ENCODE data around the gene WHRN. TPM values are rescaled to one million over a fixed set of nuclear protein-coding genes. Genes with fewer than 3 reads are reported as not detected.

Gene WHRN
- total RNA-seq, 1 experiment from 2014 or later, result 24.3 TPM

DNA sequence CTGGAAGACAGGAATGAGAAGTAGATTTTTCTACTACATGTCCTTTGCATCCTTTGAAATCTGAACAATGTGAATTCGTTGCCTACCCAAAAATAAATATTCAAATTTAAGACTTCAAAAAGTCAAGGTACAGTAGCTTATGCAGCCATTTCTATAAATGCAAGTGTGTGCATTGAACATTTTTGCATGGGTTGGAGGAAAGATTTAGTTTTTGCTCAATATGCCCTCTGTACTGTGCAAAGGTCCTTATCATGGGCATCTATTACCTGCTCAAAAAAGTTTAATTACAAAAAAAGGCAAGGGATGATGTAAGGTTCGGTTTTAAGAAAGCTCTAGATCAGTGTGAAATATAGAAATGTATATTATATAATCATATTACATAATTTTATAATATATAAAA is 140.1 kb downstream of the WHRN start:
- H3K27ac Mint-ChIP-seq, result no peak overlapping the region
- CTCF ChIA-PET, result interaction anchor here (1.1 kb wide), 1 partner anchor 18 kb away, joined by 3 read pairs; no protein-coding TSS in a partner anchor
- no peaks in the 10 kb centered on the region for H3K27me3 Mint-ChIP-seq (ENCODE audit: low read depth)
- H3K4me3 Mint-ChIP-seq, result no peak overlapping the region
- ATAC-seq (no peak), DNase-seq (ENCODE audit: low spot score) (no peak)
- peaks cover 23% of the 10 kb centered on the region for H3K4me1 Mint-ChIP-seq
- H3K9me3 Mint-ChIP-seq, result no peaks in the 10 kb centered on the region
- POLR2A ChIA-PET, result no interaction called here
- peaks cover 35% of the 10 kb centered on the region for H3K36me3 Mint-ChIP-seq
- no peak for TF ChIP-seq ZNF138 (CRISPR knock-in tag; conservative IDR thresholded peaks at IDR 0.05)
- TF ChIP-seq, protein P1, sequence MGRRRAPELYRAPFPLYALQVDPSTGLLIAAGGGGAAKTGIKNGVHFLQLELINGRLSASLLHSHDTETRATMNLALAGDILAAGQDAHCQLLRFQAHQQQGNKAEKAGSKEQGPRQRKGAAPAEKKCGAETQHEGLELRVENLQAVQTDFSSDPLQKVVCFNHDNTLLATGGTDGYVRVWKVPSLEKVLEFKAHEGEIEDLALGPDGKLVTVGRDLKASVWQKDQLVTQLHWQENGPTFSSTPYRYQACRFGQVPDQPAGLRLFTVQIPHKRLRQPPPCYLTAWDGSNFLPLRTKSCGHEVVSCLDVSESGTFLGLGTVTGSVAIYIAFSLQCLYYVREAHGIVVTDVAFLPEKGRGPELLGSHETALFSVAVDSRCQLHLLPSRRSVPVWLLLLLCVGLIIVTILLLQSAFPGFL (CRISPR knock-in tag; IDR thresholded peaks at IDR 0.05; ENCODE audit: borderline replicate concordance), result no peak
- TF ChIP-seq CREB1 (CRISPR knock-in tag; IDR thresholded peaks at IDR 0.05), result no peak
- TF ChIP-seq ZNF416 (CRISPR knock-in tag; IDR thresholded peaks at IDR 0.05), result no peak
- TF ChIP-seq, protein P2, sequence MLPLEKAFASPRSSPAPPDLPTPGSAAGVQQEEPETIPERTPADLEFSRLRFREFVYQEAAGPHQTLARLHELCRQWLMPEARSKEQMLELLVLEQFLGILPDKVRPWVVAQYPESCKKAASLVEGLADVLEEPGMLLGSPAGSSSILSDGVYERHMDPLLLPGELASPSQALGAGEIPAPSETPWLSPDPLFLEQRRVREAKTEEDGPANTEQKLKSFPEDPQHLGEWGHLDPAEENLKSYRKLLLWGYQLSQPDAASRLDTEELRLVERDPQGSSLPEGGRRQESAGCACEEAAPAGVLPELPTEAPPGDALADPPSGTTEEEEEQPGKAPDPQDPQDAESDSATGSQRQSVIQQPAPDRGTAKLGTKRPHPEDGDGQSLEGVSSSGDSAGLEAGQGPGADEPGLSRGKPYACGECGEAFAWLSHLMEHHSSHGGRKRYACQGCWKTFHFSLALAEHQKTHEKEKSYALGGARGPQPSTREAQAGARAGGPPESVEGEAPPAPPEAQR (CRISPR knock-in tag; IDR thresholded peaks at IDR 0.05), result no peak
- TF ChIP-seq, protein P3, sequence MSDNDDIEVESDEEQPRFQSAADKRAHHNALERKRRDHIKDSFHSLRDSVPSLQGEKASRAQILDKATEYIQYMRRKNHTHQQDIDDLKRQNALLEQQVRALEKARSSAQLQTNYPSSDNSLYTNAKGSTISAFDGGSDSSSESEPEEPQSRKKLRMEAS (CRISPR knock-in tag; IDR thresholded peaks at IDR 0.05), result no peak
- TF ChIP-seq, protein P4, sequence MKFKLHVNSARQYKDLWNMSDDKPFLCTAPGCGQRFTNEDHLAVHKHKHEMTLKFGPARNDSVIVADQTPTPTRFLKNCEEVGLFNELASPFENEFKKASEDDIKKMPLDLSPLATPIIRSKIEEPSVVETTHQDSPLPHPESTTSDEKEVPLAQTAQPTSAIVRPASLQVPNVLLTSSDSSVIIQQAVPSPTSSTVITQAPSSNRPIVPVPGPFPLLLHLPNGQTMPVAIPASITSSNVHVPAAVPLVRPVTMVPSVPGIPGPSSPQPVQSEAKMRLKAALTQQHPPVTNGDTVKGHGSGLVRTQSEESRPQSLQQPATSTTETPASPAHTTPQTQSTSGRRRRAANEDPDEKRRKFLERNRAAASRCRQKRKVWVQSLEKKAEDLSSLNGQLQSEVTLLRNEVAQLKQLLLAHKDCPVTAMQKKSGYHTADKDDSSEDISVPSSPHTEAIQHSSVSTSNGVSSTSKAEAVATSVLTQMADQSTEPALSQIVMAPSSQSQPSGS (CRISPR knock-in tag; IDR thresholded peaks at IDR 0.05; ENCODE audit: borderline replicate concordance, low read depth), result no peak
- TF ChIP-seq, protein P5, sequence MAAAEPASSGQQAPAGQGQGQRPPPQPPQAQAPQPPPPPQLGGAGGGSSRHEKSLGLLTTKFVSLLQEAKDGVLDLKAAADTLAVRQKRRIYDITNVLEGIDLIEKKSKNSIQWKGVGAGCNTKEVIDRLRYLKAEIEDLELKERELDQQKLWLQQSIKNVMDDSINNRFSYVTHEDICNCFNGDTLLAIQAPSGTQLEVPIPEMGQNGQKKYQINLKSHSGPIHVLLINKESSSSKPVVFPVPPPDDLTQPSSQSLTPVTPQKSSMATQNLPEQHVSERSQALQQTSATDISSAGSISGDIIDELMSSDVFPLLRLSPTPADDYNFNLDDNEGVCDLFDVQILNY (CRISPR knock-in tag; IDR thresholded peaks at IDR 0.05), result no peak
- TF ChIP-seq ESRRA (CRISPR knock-in tag; IDR thresholded peaks at IDR 0.05; ENCODE audit: borderline replicate concordance), result no peak
- TF ChIP-seq ZBTB21 (CRISPR knock-in tag; IDR thresholded peaks at IDR 0.05; ENCODE audit: borderline replicate concordance), result no peak
- TF ChIP-seq, protein P6, sequence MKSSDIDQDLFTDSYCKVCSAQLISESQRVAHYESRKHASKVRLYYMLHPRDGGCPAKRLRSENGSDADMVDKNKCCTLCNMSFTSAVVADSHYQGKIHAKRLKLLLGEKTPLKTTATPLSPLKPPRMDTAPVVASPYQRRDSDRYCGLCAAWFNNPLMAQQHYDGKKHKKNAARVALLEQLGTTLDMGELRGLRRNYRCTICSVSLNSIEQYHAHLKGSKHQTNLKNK (CRISPR knock-in tag; IDR thresholded peaks at IDR 0.05), result no peak
- TF ChIP-seq, protein P7, sequence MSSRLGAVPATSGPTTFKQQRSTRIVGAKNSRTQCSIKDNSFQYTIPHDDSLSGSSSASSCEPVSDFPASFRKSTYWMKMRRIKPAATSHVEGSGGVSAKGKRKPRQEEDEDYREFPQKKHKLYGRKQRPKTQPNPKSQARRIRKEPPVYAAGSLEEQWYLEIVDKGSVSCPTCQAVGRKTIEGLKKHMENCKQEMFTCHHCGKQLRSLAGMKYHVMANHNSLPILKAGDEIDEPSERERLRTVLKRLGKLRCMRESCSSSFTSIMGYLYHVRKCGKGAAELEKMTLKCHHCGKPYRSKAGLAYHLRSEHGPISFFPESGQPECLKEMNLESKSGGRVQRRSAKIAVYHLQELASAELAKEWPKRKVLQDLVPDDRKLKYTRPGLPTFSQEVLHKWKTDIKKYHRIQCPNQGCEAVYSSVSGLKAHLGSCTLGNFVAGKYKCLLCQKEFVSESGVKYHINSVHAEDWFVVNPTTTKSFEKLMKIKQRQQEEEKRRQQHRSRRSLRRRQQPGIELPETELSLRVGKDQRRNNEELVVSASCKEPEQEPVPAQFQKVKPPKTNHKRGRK (CRISPR knock-in tag; IDR thresholded peaks at IDR 0.05; ENCODE audit: borderline replicate concordance), result no peak
- TF ChIP-seq, protein P8, sequence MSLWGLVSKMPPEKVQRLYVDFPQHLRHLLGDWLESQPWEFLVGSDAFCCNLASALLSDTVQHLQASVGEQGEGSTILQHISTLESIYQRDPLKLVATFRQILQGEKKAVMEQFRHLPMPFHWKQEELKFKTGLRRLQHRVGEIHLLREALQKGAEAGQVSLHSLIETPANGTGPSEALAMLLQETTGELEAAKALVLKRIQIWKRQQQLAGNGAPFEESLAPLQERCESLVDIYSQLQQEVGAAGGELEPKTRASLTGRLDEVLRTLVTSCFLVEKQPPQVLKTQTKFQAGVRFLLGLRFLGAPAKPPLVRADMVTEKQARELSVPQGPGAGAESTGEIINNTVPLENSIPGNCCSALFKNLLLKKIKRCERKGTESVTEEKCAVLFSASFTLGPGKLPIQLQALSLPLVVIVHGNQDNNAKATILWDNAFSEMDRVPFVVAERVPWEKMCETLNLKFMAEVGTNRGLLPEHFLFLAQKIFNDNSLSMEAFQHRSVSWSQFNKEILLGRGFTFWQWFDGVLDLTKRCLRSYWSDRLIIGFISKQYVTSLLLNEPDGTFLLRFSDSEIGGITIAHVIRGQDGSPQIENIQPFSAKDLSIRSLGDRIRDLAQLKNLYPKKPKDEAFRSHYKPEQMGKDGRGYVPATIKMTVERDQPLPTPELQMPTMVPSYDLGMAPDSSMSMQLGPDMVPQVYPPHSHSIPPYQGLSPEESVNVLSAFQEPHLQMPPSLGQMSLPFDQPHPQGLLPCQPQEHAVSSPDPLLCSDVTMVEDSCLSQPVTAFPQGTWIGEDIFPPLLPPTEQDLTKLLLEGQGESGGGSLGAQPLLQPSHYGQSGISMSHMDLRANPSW (CRISPR knock-in tag; conservative IDR thresholded peaks at IDR 0.05; ENCODE audit: low read depth), result no peak
- no peak for TF ChIP-seq KAT7 (CRISPR knock-in tag; IDR thresholded peaks at IDR 0.05; ENCODE audit: borderline replicate concordance)
